B cell (primary cell): ENCODE results near the gene FGD1. TPM values are rescaled to one million over a fixed set of nuclear protein-coding genes. Genes with fewer than 3 reads are reported as not detected.

Source experiments
- ATAC-seq: fragments of 200-7000 bp; cut with Tn5 transposase; one replicate; pipeline ENCODE4 v1.10.0; 2021; ENCODE audit warnings: low read depth, mild to moderate bottlenecking, moderate number of reproducible peaks, moderate library complexity
- CTCF ChIA-PET: fragments of 350-600 bp; sonication (Branson Sonifier 250); formaldehyde crosslinking; loops from one replicate; lab custom pipeline; 2021; ENCODE audit warnings: antibody characterized with exemption, inconsistent platforms; lab: Charles Lee
- POLR2A ChIA-PET: fragments of 350-600 bp; sonication (Branson Sonifier 250); formaldehyde crosslinking; loops from one replicate; lab custom pipeline; 2021; ENCODE audit warnings: antibody characterized with exemption; lab: Charles Lee
- DNase-seq: peaks from one replicate; pipeline ENCODE4 v3.0.0; 2013
- H2AFZ ChIP-seq: 2 replicates; pipeline ENCODE4 v1.6.1; 2012; ENCODE audit warnings: mild to moderate bottlenecking, low read depth, low read length; ENCODE audit not compliant: insufficient read depth, poor library complexity, severe bottlenecking
- H3K27ac ChIP-seq, 2 donors: 1 replicate in 1 of 2; 2 replicates in 1 of 2; pipeline ENCODE4 v1.5.1; 2012 to 2013; ENCODE audit warnings: low read length in 2 of 2, mild to moderate bottlenecking in 2 of 2, moderate library complexity in 1 of 2
- H3K27me3 ChIP-seq, 4 experiments: fragments of 200-600 bp in 1 of 4; sonication (generic) in 1 of 4; replicated peaks in 1 of 4; 1 replicate in 2 of 4; 2 replicates in 2 of 4; pipeline versions ENCODE4 v1.6.1 to v1.7.0; 2013 to 2016; ENCODE audit warnings: low read length in 3 of 4, mild to moderate bottlenecking in 2 of 4, mixed read lengths in 1 of 4, moderate library complexity in 1 of 4; ENCODE audit not compliant: insufficient read depth in 4 of 4, control insufficient read depth in 3 of 4; ENCODE audit errors: control extremely low read depth in 1 of 4
- H3K36me3 ChIP-seq, 2 experiments: replicated peaks in 1 of 2; 1 replicate in 1 of 2; 2 replicates in 1 of 2; pipeline versions ENCODE4 v1.6.1 to v1.7.1; 2013; ENCODE audit warnings: low read length in 1 of 2; ENCODE audit not compliant: insufficient read depth in 2 of 2, control insufficient read depth in 1 of 2; ENCODE audit errors: control extremely low read depth in 1 of 2, extremely low read depth in 1 of 2
- H3K4me1 ChIP-seq, 2 donors: fragments of 200-600 bp in 1 of 2; sonication (generic) in 1 of 2; 1 replicate in 1 of 2; 2 replicates in 1 of 2; pipeline versions ENCODE4 v1.5.1 to v1.6.1; 2013 to 2017; ENCODE audit warnings: low read length in 2 of 2; ENCODE audit not compliant: control insufficient read depth in 2 of 2, insufficient read depth in 2 of 2
- H3K4me2 ChIP-seq: replicated peaks from 2 replicates; pipeline ENCODE3; 2012; ENCODE audit warnings: mild to moderate bottlenecking, low read depth, low read length; ENCODE audit not compliant: poor library complexity, severe bottlenecking
- H3K4me3 ChIP-seq, 5 experiments: fragments of 200-600 bp in 1 of 5; sonication (generic) in 1 of 5; 1 replicate in 3 of 5; 2 replicates in 2 of 5; pipeline versions ENCODE4 v1.5.1 to v1.7.0; 2011 to 2016; ENCODE audit warnings: low read length in 4 of 5, mild to moderate bottlenecking in 4 of 5, low read depth in 2 of 5, control low read depth in 1 of 5, moderate library complexity in 1 of 5; ENCODE audit not compliant: insufficient read depth in 1 of 5; ENCODE audit errors: control extremely low read depth in 1 of 5, extremely low read depth in 1 of 5
- H3K79me2 ChIP-seq: fragments of 200-600 bp; sonication (generic); one replicate; pipeline ENCODE4 v1.6.0; 2016; ENCODE audit warnings: low read length; ENCODE audit not compliant: control insufficient read depth, insufficient read depth
- H3K9ac ChIP-seq: fragments of 200-600 bp; sonication (generic); 2 replicates; pipeline ENCODE4 v1.6.1; 2017; ENCODE audit warnings: mild to moderate bottlenecking, low read length, moderate library complexity
- H3K9me3 ChIP-seq, 3 donors: one replicate each; pipeline versions ENCODE4 v1.6.1 to v1.7.1; 2013; ENCODE audit warnings: low read length in 2 of 3; ENCODE audit not compliant: control insufficient read depth in 2 of 3, insufficient read depth in 1 of 3; ENCODE audit errors: control extremely low read depth in 1 of 3
- H4K20me1 ChIP-seq: 2 replicates; pipeline ENCODE4 v1.6.0; 2012; ENCODE audit warnings: mild to moderate bottlenecking, low read length; ENCODE audit not compliant: insufficient read depth, control insufficient read depth, poor library complexity, severe bottlenecking
- H3K27ac Mint-ChIP-seq: one replicate; pipeline ENCODE4 v1.8.0; 2021; ENCODE audit warnings: mixed read lengths
- H3K27me3 Mint-ChIP-seq: one replicate; pipeline ENCODE4 v1.8.0; 2021; ENCODE audit warnings: mixed read lengths
- H3K4me1 Mint-ChIP-seq: one replicate; pipeline ENCODE4 v1.8.0; 2021; ENCODE audit warnings: mixed read lengths
- H3K4me3 Mint-ChIP-seq: one replicate; pipeline ENCODE4 v1.8.0; 2021; ENCODE audit warnings: mixed read lengths
- H3K9me3 Mint-ChIP-seq: one replicate; pipeline ENCODE4 v1.8.0; 2022; ENCODE audit warnings: mixed read lengths; ENCODE audit not compliant: insufficient read depth
- EZH2 ChIP-seq: IDR thresholded peaks from 2 replicates; pipeline ENCODE4 v1.6.1; 2012; ENCODE audit warnings: borderline replicate concordance, low read depth, mild to moderate bottlenecking, moderate library complexity, low read length; ENCODE audit not compliant: insufficient read depth, poor library complexity, severe bottlenecking
- WGBS: methylation state at CpG from one replicate; pipeline ENCODE4 v1.1.5; 2013; ENCODE audit warnings: missing lambda C conversion rate; ENCODE audit not compliant: insufficient coverage; 5-methylcytosine and 5-hydroxymethylcytosine counted together
- intact Hi-C: fragments of 100-400 bp; cut with micrococcal nuclease; formaldehyde crosslinking; loops from one replicate; pipeline ENCODE4 v1.10.0; 2022
- polyA plus RNA-seq: library from polyadenylated mRNA; depleted of rRNA; stranded (reverse); fragments of >200 nt; gene quantifications from 2 replicates; pipeline ENCODE4 v1.2.3, GENCODE V29; 2012
- total RNA-seq, 2 donors: library from RNA; stranded (reverse); fragments of 120-200 nt in 1 of 2; gene quantifications; 1 replicate in 1 of 2; 2 replicates in 1 of 2; pipeline versions ENCODE4 v1.2.3 to v1.2.4, GENCODE V29; 2013 to 2022
- TF ChIP-seq, protein P1 (sequence below): fragments of 200-600 bp; IDR thresholded peaks from one replicate; pipeline ENCODE4 v1.8.0; 2022; ENCODE audit warnings: antibody characterized with exemption, mild to moderate bottlenecking

The FGD1 gene
- total and polyA plus RNA-seq, 2 donors (not counting 1 experiment from before 2014, with no cell fraction given): 0.20 TPM; not detected in 1

DNA sequence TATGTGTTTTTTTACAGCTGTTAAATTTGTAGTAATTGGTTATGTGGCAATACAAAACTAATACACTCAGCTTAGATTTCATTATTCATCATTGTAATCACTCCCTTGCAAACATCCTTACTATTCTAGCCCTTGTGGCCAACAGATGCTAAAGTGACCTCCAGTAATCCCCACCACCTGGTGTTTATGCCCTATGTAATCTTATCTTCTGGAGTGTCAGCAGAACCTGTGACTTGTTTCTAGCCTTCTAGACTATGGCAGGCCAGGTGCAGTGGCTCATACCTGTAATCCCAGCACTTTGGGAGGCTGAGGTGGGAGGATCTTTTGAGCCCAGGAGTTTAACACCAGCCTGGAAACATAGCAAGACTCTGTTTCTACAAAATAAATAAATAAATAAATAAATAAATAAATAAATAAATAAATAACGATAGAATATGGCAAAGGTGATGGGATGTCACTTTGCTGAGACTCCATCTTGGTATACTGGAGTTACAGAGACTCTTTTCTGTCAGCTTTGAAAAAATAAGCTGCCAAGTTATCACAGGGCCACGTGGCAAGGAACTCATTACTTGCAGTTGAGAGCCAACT, 68.1 kb downstream of the FGD1 start:
- Histone ChIP-seq H3K27me3 (no peaks in the 10 kb centered on the region), H3K4me3 (no peak overlapping the region), H3K27ac (no peak overlapping the region), H3K36me3 (no peaks in the 10 kb centered on the region), H3K9me3 (no peaks in the 10 kb centered on the region), H3K4me1 (no peaks in the 10 kb centered on the region), H2AFZ (no peak overlapping the region), H4K20me1 (no peaks in the 10 kb centered on the region), H3K79me2 (no peaks in the 10 kb centered on the region), H3K4me2 (no peak overlapping the region), H3K9ac (no peak overlapping the region)
- ChIA-PET POLR2A (no interaction called here), CTCF (no interaction called here)
- DNase-seq (no peak), ATAC-seq (no peak)
- Mint-ChIP-seq H3K27me3 (no peaks in the 10 kb centered on the region), H3K4me3 (no peak overlapping the region), H3K27ac (no peak overlapping the region), H3K4me1 (no peaks in the 10 kb centered on the region), H3K9me3 (no peaks in the 10 kb centered on the region)
- intact Hi-C loops: no loop called here
- TF ChIP-seq, protein P1, sequence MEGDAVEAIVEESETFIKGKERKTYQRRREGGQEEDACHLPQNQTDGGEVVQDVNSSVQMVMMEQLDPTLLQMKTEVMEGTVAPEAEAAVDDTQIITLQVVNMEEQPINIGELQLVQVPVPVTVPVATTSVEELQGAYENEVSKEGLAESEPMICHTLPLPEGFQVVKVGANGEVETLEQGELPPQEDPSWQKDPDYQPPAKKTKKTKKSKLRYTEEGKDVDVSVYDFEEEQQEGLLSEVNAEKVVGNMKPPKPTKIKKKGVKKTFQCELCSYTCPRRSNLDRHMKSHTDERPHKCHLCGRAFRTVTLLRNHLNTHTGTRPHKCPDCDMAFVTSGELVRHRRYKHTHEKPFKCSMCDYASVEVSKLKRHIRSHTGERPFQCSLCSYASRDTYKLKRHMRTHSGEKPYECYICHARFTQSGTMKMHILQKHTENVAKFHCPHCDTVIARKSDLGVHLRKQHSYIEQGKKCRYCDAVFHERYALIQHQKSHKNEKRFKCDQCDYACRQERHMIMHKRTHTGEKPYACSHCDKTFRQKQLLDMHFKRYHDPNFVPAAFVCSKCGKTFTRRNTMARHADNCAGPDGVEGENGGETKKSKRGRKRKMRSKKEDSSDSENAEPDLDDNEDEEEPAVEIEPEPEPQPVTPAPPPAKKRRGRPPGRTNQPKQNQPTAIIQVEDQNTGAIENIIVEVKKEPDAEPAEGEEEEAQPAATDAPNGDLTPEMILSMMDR: no peak
- no peak for TF ChIP-seq EZH2
- WGBS: no CpG with 5 or more reads among the region's 2 CpGs

DNA sequence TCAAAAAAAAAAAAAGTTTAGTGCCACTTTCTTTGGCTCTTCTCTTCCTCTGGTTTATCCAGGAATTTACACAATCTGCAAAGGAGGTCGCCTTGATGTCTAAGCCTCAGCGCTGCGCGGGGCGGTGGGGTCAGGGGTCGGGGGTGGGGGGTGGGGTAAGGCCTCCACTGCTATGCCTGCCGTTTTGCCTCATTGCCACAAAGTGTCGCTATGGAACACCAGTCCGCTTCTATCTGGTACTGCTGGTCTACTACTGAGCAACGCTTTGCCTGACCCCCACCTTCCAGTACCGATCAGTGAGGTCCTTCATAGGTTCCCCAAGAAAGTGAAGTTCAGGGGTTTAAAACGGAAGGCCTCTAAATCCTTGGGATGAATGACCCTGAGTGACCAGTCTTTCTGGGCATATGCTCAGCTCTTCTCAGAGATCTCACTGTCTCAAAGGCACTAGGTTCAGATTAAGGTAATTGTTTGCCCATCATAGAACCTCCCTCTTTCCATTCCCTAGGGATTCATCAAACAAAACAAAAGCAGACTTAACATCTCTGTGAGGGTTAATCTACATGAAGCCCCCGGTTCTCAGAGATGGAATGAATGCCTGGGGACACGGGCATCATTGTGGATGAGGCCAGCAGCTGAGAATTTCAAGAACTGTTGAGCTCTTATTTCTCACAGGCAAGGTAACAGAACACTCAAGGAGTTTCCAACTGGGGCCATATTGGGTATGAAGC, 72.7 kb downstream of the FGD1 start:
- 40% methylated on average over 1 of the region's 14 CpGs for WGBS
- Mint-ChIP-seq H3K9me3 (no peaks in the 10 kb centered on the region), H3K27me3 (peaks cover 3% of the 10 kb centered on the region), H3K4me1 (no peaks in the 10 kb centered on the region), H3K4me3 (no peak overlapping the region), H3K27ac (no peak overlapping the region)
- H3K4me1 ChIP-seq: no peaks in the 10 kb centered on the region
- H3K4me3 ChIP-seq: no peak overlapping the region
- POLR2A ChIA-PET: no interaction called here
- H3K27me3 ChIP-seq: no peaks in the 10 kb centered on the region
- H3K27ac ChIP-seq: no peak overlapping the region
- no peak for TF ChIP-seq EZH2
- TF ChIP-seq, protein P1: no peak
- ATAC-seq: no peak
- CTCF ChIA-PET: no interaction called here
- peak; percentile 15 for DNase-seq
- no peaks in the 10 kb centered on the region for H3K9me3 ChIP-seq
- no peaks in the 10 kb centered on the region for H4K20me1 ChIP-seq
- no peaks in the 10 kb centered on the region for H3K36me3 ChIP-seq
- H2AFZ ChIP-seq: no peak overlapping the region
- no peak overlapping the region for H3K9ac ChIP-seq
- no peak overlapping the region for H3K4me2 ChIP-seq
- no peaks in the 10 kb centered on the region for H3K79me2 ChIP-seq
- intact Hi-C loops: no loop called here
